ENCODE data around the gene AFMID. TPM values are rescaled to one million over a fixed set of nuclear protein-coding genes. Genes with fewer than 3 reads are reported as not detected.

AFMID gene
- total and polyA plus RNA-seq, 2 of the 13 experiments (the other 11 are each of a cell fraction or from before 2014, with no cell fraction given) = 249 to 270 TPM

GRCh38 chr17:78164748-78165607, 22.2 kb upstream of the AFMID start (continued):
- TF ChIP-seq ZNF687 (CRISPR knock-in tag; IDR thresholded peaks at IDR 0.05) = 0 out of 2 replicates have a peak, but pooled peaks have one; percentile 22
- no peak for TF ChIP-seq RNF2 (conservative IDR thresholded peaks at IDR 0.05; ENCODE audit: low read depth)
- TF ChIP-seq RARA (CRISPR knock-in tag; IDR thresholded peaks at IDR 0.05) = no peak
- TF ChIP-seq SIN3A (IDR thresholded peaks at IDR 0.05; ENCODE audit: borderline replicate concordance, low read depth, low read length) = no peak
- TF ChIP-seq RAD21 (CRISPR knock-in tag; IDR thresholded peaks at IDR 0.05) = no peak
- no peak for TF ChIP-seq SP140L (CRISPR knock-in tag; IDR thresholded peaks at IDR 0.05; ENCODE audit: borderline replicate concordance)
- TF ChIP-seq ZSCAN30 (CRISPR knock-in tag; IDR thresholded peaks at IDR 0.05) = no peak
- no peak for TF ChIP-seq KDM5B (CRISPR knock-in tag; IDR thresholded peaks at IDR 0.05; ENCODE audit: borderline replicate concordance)
- no peak for TF ChIP-seq ZNF776 (CRISPR knock-in tag; IDR thresholded peaks at IDR 0.05)
- TF ChIP-seq SRF (IDR thresholded peaks at IDR 0.05; ENCODE audit: low read depth, low read length) = no peak
- no peak for TF ChIP-seq RNF219 (CRISPR knock-in tag; IDR thresholded peaks at IDR 0.05)
- no peak for TF ChIP-seq ZNF891 (CRISPR knock-in tag; IDR thresholded peaks at IDR 0.05)
- no peak for TF ChIP-seq KLF15 (CRISPR knock-in tag; IDR thresholded peaks at IDR 0.05; ENCODE audit: borderline replicate concordance)
- TF ChIP-seq, protein P1, sequence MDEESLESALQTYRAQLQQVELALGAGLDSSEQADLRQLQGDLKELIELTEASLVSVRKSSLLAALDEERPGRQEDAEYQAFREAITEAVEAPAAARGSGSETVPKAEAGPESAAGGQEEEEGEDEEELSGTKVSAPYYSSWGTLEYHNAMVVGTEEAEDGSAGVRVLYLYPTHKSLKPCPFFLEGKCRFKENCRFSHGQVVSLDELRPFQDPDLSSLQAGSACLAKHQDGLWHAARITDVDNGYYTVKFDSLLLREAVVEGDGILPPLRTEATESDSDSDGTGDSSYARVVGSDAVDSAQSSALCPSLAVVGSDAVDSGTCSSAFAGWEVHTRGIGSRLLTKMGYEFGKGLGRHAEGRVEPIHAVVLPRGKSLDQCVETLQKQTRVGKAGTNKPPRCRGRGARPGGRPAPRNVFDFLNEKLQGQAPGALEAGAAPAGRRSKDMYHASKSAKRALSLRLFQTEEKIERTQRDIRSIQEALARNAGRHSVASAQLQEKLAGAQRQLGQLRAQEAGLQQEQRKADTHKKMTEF (CRISPR knock-in tag; IDR thresholded peaks at IDR 0.05) = no peak
- no peak for TF ChIP-seq PLSCR1 (CRISPR knock-in tag; IDR thresholded peaks at IDR 0.05; ENCODE audit: borderline replicate concordance)
- TF ChIP-seq EZH2 (conservative IDR thresholded peaks at IDR 0.05; ENCODE audit: low read depth, low read length) = no peak
- TF ChIP-seq JUN (CRISPR knock-in tag; IDR thresholded peaks at IDR 0.05) = no peak
- TF ChIP-seq ZSCAN20 (CRISPR knock-in tag; IDR thresholded peaks at IDR 0.05; ENCODE audit: borderline replicate concordance) = no peak

Data from HepG2 (cell line).